ENCODE measurements around the gene PHETA2.

GRCh38 chr22:42074132-42074811, at the start of gene PHETA2:
- peak; percentile 19 to 72 (median 45) for TF ChIP-seq CTCF (IDR thresholded peaks at IDR 0.05 in 8 of 11, conservative IDR thresholded peaks at IDR 0.05 in 3 of 11)
- TF ChIP-seq POLR2AphosphoS5 (IDR thresholded peaks at IDR 0.05): peak; percentile 22 to 73 (median 54)
- no peak for TF ChIP-seq POLR2A (IDR thresholded peaks at IDR 0.05)
